GM18951 (cell line): ENCODE results near the gene ACTR6.
"Not testable (repeated sequence)": the region's sequence is repeated elsewhere in the genome, so short reads cannot be mapped to it uniquely, and the experiment has no call there.

Experiments used
- POLR2A ChIP-seq: IDR thresholded peaks from 4 replicates; pipeline ENCODE4 v1.6.1; 2011; ENCODE audit warnings: mild to moderate bottlenecking; ENCODE audit not compliant: insufficient read length, insufficient read depth; ENCODE audit errors: extremely low read depth
- in situ Hi-C: fragments of 300-500 bp; cut with MboI; formaldehyde crosslinking; loops from one replicate; pipeline ENCODE4 v1.12.0; 2022; ENCODE audit warnings: low sequenced_read_pairs, mixed read lengths, inconsistent platforms; ENCODE audit not compliant: unreplicated experiment

ACTR6 gene

DNA sequence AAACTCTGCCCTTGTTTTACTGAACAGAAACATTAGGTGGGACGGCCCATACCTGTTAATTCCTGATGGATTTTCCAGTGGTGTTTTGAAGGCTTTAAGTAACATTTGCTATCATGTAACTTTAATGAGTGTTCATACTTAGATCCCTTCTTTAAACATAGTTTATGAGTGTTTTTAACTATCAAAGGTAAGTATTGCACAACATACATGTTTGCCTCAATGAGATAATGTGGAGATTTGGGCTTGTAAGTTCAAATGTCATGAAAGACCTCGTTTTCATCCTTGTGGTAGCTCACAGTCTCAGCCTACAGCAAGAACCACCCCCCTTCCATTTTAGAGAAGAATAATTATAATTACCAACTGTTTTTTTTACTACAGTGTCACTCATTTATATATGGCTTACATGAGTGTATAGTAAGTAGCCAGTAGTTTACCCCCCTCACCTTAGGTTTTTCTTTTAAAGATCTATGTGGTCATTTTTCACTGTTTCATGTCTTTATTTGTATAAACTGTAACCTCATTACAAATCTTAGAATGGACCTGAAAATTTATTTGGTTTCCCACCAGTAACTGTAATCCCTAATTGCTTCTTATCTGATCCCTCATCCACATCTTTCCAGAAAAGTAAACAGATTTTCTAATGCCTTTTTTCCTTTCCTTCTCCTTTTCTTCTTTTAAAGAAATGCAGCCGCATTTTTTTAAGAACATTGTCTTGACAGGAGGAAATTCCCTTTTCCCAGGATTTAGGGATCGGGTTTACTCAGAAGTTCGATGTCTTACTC lies 18.9 kb downstream of the ACTR6 start:
- in situ Hi-C loops, result no loop called here
- TF ChIP-seq POLR2A, result no peak

DNA sequence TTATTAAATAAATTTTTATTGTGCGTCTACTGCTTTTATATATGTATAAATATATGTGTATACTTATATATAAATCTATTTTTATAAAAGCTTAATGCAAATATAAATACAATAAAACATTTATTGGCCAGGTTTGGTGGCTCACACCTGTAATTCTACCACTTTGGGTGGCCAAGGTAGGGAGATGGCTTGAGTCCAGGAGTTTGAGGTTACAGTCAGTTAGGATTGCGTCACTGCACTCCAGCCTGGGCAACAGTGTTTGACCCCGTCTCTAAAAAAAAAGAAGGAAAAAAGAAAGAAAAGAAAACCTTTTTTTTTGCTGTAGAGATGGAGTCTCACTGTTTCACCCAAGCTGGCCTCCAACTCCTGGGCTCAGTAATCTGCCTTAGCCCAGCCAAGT lies 20.9 kb downstream of the ACTR6 start:
- in situ Hi-C loops, result no loop called here
- no peak for TF ChIP-seq POLR2A

DNA sequence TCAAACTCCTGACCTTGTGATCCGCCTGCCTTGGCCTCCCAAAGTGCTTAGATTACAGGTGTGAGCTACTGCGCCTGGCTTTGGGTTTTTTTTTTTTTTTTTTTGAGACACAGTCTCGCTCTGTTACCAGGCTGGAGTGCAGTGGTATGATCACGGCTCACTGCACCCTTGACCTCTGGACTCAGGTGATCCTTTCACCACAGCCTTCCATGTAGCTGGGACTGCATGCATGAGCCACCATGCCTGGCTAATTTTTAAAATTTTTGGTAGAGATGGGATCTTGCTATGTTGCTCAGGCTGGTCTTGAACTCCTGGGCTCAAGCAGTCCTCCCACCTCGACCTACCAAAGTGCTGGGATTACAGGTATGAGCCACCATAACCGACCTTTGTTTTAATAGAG lies 21.6 kb downstream of the ACTR6 start:
- in situ Hi-C loops, result not testable (repeated sequence)

DNA sequence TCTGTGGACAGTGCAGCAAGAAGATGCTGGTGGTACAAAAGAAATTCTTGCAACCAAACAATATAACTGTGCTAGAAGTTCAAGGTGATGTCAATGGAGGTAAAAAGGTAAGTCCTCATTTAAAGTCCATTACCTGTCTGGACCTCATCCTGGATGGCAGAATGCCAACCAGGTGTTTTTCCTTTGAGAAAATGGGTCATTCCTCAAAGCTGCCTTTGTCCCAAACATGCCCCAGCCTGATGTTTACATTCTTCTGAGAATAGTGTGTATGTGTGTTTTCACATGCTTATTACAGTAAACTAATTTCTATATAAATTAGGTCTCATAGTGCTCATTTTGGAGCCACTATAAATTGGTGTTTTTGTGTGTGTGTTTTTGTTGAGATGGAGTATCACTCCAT lies 24.9 kb downstream of the ACTR6 start:
- TF ChIP-seq POLR2A, result no peak
- in situ Hi-C loops, result loop anchor here (25.0 kb wide), 2 partner anchors 337 to 512 kb away; partner anchors contain the start of gene GAS2L3

DNA sequence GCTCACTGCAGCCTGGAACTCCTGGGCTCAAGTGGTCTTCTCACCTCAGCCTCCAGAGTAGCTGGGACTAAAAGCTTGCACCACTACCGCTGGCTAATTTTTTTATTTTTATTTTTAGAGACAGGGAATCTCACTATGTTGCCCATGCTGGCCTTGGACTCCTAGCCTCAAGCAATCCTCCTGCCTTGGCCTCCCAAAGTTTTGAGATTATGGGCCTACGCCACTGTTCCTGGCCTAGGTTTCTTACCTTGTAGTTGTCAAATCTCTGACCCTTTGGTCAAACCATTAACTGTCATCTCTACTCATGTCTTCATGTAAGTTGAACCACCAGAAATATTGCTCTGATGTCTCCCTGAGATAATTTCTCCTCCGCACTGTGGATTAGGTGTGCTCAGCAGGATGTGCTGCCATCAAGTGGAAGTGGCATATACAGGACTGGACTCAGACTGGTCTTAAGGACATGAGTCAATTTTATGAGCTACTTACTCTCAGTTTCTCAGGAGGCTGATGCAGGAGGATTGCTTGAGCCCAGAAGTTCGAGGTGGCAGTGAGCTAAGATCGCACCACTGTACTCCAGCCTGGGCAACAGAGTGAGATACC lies 28.5 kb downstream of the ACTR6 start:
- in situ Hi-C loops, result loop anchor here (25.0 kb wide), 2 partner anchors 333 to 508 kb away; partner anchors contain the start of gene GAS2L3
- no peak for TF ChIP-seq POLR2A

DNA sequence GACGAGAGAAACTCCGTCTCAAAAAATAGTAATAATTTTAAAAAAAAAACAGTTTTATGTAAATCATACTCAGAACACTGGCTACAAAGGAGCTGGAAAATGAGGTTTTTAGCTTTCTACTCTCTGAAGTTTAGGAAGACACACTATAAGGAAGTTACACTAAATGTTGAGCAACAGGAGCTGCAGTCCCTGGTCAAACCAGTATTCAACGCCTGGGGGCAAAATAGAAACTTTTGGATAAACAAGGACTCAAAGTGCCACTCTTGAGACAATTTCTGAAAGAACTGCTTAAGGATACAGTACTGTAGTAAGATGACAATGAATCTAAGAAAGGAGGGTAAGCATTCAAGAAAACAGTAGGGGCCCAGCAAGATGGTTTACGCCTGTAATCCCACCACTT lies 29.3 kb downstream of the ACTR6 start:
- in situ Hi-C loops, result loop anchor here (25.0 kb wide), 2 partner anchors 332 to 507 kb away; partner anchors contain the start of gene GAS2L3
- TF ChIP-seq POLR2A, result no peak

DNA sequence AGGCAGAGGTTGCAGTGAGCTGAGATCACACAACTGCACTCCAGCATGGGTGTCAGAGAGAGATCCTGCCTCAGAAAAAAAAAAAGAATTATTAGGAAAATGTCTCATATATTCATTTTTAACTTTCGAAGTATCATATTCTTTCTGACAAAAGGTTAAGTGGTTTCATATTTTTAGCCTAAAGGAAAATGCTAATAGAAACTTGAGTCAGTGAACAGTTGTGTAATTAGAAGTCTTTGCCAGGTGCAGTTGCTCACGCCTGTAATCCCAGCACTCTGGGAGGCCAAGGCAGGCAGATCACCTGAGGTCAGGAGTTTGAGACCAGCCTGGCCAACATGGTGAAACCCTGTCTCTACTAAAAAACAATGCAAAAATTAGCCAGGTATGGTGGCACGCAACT lies 31.3 kb downstream of the ACTR6 start:
- in situ Hi-C loops, result loop anchor here (25.0 kb wide), 2 partner anchors 330 to 505 kb away; partner anchors contain the start of gene GAS2L3

DNA sequence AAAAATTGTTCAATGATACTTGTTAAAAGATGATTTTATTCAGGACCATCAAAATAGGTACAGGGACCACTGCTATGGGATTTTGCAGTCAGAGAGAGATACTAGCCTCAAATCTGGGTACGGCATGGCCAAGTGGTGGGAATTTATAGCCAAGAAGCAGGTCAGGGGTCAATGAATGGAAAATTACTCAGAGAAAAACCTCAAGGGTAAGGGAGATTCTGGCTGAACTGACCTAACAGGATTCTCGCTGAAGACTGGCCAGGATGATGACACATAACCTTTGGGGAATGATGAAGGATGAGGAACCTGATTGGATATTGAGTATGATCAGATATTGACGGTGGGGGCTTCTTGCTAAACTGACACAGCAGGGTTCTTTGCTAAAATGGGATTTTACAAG lies 33.6 kb downstream of the ACTR6 start:
- TF ChIP-seq POLR2A, result no peak
- in situ Hi-C loops, result loop anchor here (25.0 kb wide), 2 partner anchors 328 to 503 kb away; partner anchors contain the start of gene GAS2L3

DNA sequence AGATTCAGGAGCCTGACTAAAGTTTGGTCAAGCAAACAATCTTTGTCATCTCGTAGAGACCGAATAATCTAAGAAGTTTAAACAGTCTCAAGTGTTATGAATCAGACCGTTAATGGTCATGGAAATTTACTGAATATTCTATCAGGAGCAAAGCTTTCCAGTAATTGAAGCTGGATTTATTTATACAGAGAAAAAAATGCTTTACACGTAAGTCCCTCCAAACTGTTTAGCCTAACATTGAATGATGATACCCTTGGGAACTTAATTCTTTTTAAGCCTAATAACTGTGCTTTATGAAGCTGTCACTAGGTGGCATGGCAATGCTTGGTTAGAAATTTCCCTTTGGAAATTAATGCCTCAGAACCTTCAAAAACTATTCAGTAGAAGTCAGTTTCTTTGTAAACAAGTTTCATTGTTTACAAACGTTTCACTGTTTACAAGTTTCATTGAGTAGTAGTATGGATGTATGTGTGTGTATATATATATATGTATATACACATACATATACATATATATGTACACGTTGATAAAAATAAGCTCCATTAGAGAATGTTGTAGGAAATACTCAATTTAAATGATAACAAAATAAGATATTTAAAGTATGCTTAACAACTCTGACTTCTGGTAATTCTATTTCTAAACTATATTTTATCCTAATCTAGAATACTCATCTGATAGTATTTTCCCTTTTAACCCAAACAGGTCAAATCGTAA lies 34.1 kb downstream of the ACTR6 start:
- in situ Hi-C loops, result loop anchor here (25.0 kb wide), 2 partner anchors 328 to 503 kb away; partner anchors contain the start of gene GAS2L3

DNA sequence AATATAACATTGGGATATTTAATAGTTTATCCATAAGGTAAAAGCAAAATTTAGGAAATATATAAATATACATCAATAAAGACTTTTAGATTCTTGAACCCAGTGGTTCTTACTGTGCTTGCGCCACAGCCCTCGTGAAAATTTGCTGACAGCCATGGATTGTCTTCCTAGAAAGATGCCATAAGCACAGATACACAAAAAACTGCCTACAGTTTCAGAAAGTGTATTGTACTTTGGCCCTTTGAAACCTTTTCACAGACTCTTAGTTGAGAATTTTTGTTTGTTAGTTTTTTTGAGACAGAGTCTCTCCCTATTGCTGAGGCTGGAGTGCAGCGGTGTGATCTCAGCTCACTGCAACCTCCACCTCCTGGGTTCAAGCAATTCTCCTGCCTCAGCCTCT lies 38.2 kb downstream of the ACTR6 start:
- no peak for TF ChIP-seq POLR2A
- in situ Hi-C loops, result loop anchor here (25.0 kb wide), 2 partner anchors 324 to 498 kb away; partner anchors contain the start of gene GAS2L3

More for the DNA sequence above, 34.1 kb downstream of the ACTR6 start:
- TF ChIP-seq POLR2A, result no peak

DNA sequence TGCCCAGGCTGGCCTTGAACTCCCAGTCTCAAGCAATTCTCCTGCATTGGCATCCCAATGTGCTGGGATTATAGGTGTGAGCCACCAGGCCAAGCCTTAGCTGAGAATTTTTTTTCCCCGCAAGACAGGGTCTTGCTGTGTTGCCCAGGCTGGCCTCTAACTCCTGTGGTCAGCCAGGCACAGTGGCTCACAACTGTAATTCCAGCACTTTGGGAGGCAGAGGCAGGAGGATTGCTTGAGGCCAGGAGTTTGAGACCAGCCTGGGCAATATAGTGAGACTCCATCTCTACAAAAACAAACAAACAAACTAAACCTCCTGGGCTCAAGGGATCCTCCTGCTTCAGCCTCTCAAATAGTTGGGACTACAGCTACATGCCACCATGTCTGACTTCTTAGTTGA lies 39.0 kb downstream of the ACTR6 start:
- in situ Hi-C loops, result loop anchor here (25.0 kb wide), 2 partner anchors 323 to 498 kb away; partner anchors contain the start of gene GAS2L3
- no peak for TF ChIP-seq POLR2A

DNA sequence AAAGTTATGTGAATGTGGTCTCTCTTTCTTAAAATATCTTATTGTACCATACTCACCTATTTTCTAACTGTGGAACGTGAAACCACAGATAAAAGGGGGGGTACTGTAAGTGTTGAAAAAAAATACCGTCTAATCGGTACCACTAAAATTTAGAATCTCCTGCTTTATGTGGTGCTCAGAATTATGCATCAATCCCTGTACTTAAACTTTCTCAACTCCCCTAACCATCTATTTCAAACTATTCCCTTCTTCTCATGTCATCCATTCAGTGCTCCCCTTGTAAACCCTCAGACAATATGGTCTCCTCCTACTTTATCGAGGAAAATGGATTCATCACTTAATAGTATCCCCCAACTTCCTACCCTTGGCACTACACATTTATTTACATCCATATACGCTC lies 42.5 kb downstream of the ACTR6 start:
- in situ Hi-C loops, result loop anchor here (25.0 kb wide), 2 partner anchors 319 to 494 kb away; partner anchors contain the start of gene GAS2L3
- no peak for TF ChIP-seq POLR2A

DNA sequence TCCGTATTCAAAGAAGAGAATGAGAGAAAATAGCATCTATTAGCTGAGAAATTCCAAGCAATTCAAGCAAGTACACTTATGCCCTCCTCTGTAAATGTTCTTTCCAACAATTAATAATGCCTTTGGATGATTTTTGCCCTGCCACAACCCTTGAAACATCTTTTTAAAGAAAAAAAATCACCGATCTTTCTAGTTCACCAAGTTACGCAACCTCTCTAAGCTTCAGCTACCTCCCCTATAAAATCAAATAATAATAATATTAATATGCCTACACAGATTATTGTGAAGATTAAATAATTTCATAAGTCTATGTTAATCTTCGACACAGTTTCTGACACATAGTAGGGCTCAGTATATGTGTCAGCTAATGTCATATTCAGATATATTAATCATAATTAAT lies 47.1 kb downstream of the ACTR6 start:
- in situ Hi-C loops, result loop anchor here (25.0 kb wide), 2 partner anchors 315 to 490 kb away; partner anchors contain the start of gene GAS2L3
- TF ChIP-seq POLR2A, result no peak
